Heart left ventricle (tissue), 13 donors: Measurements from ENCODE around the gene ING1.

ENCODE experiments used
- POLR2A ChIP-seq, 2 donors: fragments of 450-650 bp; IDR thresholded peaks; one replicate each; pipeline ENCODE4 v1.6.1; 2017; ENCODE audit warnings: antibody characterized with exemption in 2 of 2, mild to moderate bottlenecking in 2 of 2, moderate library complexity in 2 of 2
- TF ChIP-seq, protein P1 (sequence below), 12 donors: fragments of 200-600 bp; sonication (generic) in 4 of 12; IDR thresholded peaks; one replicate each; pipeline versions ENCODE4 v1.5.0 to v1.8.0; 2018 to 2022; ENCODE audit warnings: antibody characterized with exemption in 12 of 12, mild to moderate bottlenecking in 5 of 12
- donor health status: ischemic (EF 13 %, LVEDD 7.1; RV severe dilation, severe dysfunction).
- donor health status: DM: no; HTN: yes; CAD: no.
- donor health status: DM: no; HTN: no; CAD: no.
- donor health status: ischemic (EF 25% LVEDD 6.9; RV normal size, moderate dysfunction).
- donor health status: ischemic (EF 25% LVEDD 5.7; RV mildly dilated, moderate dysfunction).
- donor health status: ischemic (EF 35%, LVEDD 5.7; RV mildly dilated, moderate dysfunction).
- donor health status: nonischemic (EF 11% LVEDD 7.7; RV severe dilation, severe dysfunction).
- donor health status: DM: yes; HTN: yes; CAD: no.
- donor health status: PGD.
- donor health status: ischemic (EF 29% LVEDD 5.4; RV normal size, mild dysfunction).
- donor health status: nonischemic (EF 23%, LVEDD 6.1; RV moderate dilation, normal function).

DNA sequence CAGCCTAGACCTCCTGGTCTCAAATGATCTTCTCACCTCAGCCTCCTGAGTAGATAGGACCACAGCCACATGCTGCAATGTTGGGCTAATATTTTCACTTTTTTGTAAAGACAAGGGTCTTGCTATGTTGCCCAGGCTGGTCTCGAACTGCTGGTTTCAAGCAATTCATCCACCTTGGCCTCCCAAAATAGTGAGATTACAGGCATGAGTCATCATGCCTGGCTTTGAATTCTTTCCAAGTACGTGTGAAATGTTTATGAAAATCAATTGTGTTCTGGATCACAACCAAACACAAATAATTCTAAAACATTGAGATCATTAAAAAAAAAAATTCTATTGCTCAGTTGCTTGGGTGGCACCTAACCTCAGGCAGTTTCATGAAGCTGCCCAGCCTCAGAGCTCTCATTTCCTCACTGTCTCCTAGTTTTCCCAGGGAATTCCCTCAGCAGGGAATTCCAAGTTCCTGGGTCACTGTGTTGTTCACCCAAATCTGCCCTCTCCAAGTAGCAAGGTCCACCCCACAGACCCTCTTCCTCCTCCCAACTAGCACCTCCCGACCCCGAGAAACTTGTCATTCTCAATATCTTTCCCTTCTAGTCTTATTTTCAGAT lies 44.8 kb downstream of the ING1 start:
- TF ChIP-seq, protein P1, sequence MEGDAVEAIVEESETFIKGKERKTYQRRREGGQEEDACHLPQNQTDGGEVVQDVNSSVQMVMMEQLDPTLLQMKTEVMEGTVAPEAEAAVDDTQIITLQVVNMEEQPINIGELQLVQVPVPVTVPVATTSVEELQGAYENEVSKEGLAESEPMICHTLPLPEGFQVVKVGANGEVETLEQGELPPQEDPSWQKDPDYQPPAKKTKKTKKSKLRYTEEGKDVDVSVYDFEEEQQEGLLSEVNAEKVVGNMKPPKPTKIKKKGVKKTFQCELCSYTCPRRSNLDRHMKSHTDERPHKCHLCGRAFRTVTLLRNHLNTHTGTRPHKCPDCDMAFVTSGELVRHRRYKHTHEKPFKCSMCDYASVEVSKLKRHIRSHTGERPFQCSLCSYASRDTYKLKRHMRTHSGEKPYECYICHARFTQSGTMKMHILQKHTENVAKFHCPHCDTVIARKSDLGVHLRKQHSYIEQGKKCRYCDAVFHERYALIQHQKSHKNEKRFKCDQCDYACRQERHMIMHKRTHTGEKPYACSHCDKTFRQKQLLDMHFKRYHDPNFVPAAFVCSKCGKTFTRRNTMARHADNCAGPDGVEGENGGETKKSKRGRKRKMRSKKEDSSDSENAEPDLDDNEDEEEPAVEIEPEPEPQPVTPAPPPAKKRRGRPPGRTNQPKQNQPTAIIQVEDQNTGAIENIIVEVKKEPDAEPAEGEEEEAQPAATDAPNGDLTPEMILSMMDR (IDR thresholded peaks at IDR 0.05) = no peak
- TF ChIP-seq POLR2A (IDR thresholded peaks at IDR 0.05) = no peak
